Liver (tissue), 9 donors: Measurements from ENCODE around the gene RORC. TPM values are rescaled to one million over a fixed set of nuclear protein-coding genes. Genes with fewer than 3 reads are reported as not detected.

ENCODE experiments used
- DNase-seq: peaks from one replicate; pipeline ENCODE4 v3.0.0-alpha.2; 2017; ENCODE audit warnings: low spot score
- H3K27ac ChIP-seq, 2 donors: one replicate each; pipeline ENCODE4 v1.7.0; 2013; ENCODE audit warnings: inconsistent platforms in 2 of 2, low read length in 2 of 2, control low read depth in 1 of 2, low read depth in 1 of 2, mild to moderate bottlenecking in 1 of 2
- H3K27me3 ChIP-seq, 4 donors: one replicate each; pipeline versions ENCODE4 v1.6.1 to v1.7.0; 2013; ENCODE audit warnings: low read length in 3 of 4, inconsistent platforms in 1 of 4, mild to moderate bottlenecking in 1 of 4, moderate library complexity in 1 of 4; ENCODE audit not compliant: control insufficient read depth in 4 of 4, insufficient read depth in 4 of 4
- H3K36me3 ChIP-seq, 4 donors: one replicate each; pipeline versions ENCODE4 v1.6.1 to v1.7.0; 2013; ENCODE audit warnings: low read length in 3 of 4, mild to moderate bottlenecking in 3 of 4, low read depth in 1 of 4, moderate library complexity in 1 of 4; ENCODE audit not compliant: control insufficient read depth in 4 of 4, insufficient read depth in 3 of 4
- H3K4me1 ChIP-seq, 4 donors: one replicate each; pipeline versions ENCODE4 v1.6.1 to v1.7.0; 2013; ENCODE audit warnings: low read length in 3 of 4, mild to moderate bottlenecking in 3 of 4, moderate library complexity in 1 of 4; ENCODE audit not compliant: control insufficient read depth in 4 of 4, insufficient read depth in 4 of 4
- H3K4me3 ChIP-seq, 3 donors: one replicate each; pipeline versions ENCODE4 v1.6.1 to v1.7.0; 2013; ENCODE audit warnings: low read length in 3 of 3, control low read depth in 1 of 3, low read depth in 1 of 3, mild to moderate bottlenecking in 1 of 3
- H3K9ac ChIP-seq, 2 donors: one replicate each; pipeline ENCODE4 v1.7.0; 2013; ENCODE audit warnings: low read length in 2 of 2, mild to moderate bottlenecking in 2 of 2, moderate library complexity in 2 of 2, control low read depth in 1 of 2, low read depth in 1 of 2
- H3K9me3 ChIP-seq, 4 donors: one replicate each; pipeline versions ENCODE4 v1.6.1 to v1.7.0; 2013; ENCODE audit warnings: low read length in 3 of 4; ENCODE audit not compliant: control insufficient read depth in 4 of 4
- EGR1 ChIP-seq, 2 donors: IDR thresholded peaks; 2 replicates each; pipeline ENCODE4 v1.6.1; 2016 to 2018; ENCODE audit warnings: antibody characterized with exemption in 2 of 2, low read depth in 2 of 2
- GABPA ChIP-seq, 2 donors: IDR thresholded peaks in 1 of 2; conservative IDR thresholded peaks in 1 of 2; 2 replicates each; pipeline ENCODE4 v1.6.1; 2016; ENCODE audit warnings: antibody characterized with exemption in 2 of 2, mild to moderate bottlenecking in 1 of 2, moderate library complexity in 1 of 2
- HNF4A ChIP-seq, 2 donors: conservative IDR thresholded peaks; 2 replicates each; pipeline ENCODE4 v1.6.1; 2016; ENCODE audit warnings: antibody characterized with exemption in 2 of 2, mild to moderate bottlenecking in 2 of 2
- HNF4G ChIP-seq: IDR thresholded peaks from 2 replicates; pipeline ENCODE4 v1.6.1; 2016; ENCODE audit warnings: antibody characterized with exemption
- JUND ChIP-seq, 2 donors: IDR thresholded peaks; 2 replicates each; pipeline ENCODE4 v1.6.1; 2016; ENCODE audit warnings: antibody characterized with exemption in 2 of 2
- NR2F2 ChIP-seq: IDR thresholded peaks from 2 replicates; pipeline ENCODE4 v1.6.1; 2016; ENCODE audit warnings: antibody characterized with exemption
- RAD21 ChIP-seq, 2 donors: IDR thresholded peaks; 2 replicates each; pipeline ENCODE4 v1.6.1; 2016; ENCODE audit warnings: antibody characterized with exemption in 2 of 2, mild to moderate bottlenecking in 2 of 2
- REST ChIP-seq: IDR thresholded peaks from 2 replicates; pipeline ENCODE4 v1.6.1; 2016; ENCODE audit warnings: antibody characterized with exemption, mild to moderate bottlenecking
- SP1 ChIP-seq: IDR thresholded peaks from 2 replicates; pipeline ENCODE4 v1.6.1; 2018; ENCODE audit warnings: antibody characterized with exemption, mild to moderate bottlenecking
- TAF1 ChIP-seq: conservative IDR thresholded peaks from 2 replicates; pipeline ENCODE4 v1.6.1; 2016; ENCODE audit warnings: antibody characterized with exemption, mild to moderate bottlenecking
- WGBS: extraction: QIAGEN DNeasy Blood & Tissue Kit; methylation state at CpG from one replicate; pipeline ENCODE4 v1.1.7; 2013; 5-methylcytosine and 5-hydroxymethylcytosine counted together
- polyA plus RNA-seq, 2 donors: library from polyadenylated mRNA; stranded (reverse) in 1 of 2; unstranded in 1 of 2; fragments of 200-250 nt in 1 of 2; fragments of >200 nt in 1 of 2; fragmentation: Nextera tagmentation in 1 of 2; extraction: Ambion mirVana in 1 of 2; gene quantifications; one replicate each; pipeline versions ENCODE4 v1.2.1 to v1.2.3, GENCODE V29; 2013 to 2015
- total RNA-seq, 2 donors: library from RNA; depleted of rRNA; stranded (reverse); fragments of >200 nt; gene quantifications; one replicate each; pipeline ENCODE4 v1.2.3, GENCODE V29; 2014
- TF ChIP-seq, protein P1 (sequence below): IDR thresholded peaks from 2 replicates; pipeline ENCODE4 v1.6.1; 2016; ENCODE audit warnings: antibody characterized with exemption
- TF ChIP-seq, protein P2 (sequence below): IDR thresholded peaks from 2 replicates; pipeline ENCODE4 v1.6.1; 2016; ENCODE audit warnings: antibody characterized with exemption
- TF ChIP-seq, protein P3 (sequence below): fragments of 150-350 bp; IDR thresholded peaks from 2 replicates; pipeline ENCODE4 v1.5.1; 2017; ENCODE audit warnings: improper control_type of control experiment, low read depth, low read length; ENCODE audit not compliant: missing input control
- donor health status: healthy.
- donor health status: healthy.
- donor health status: healthy.
- donor health status: healthy.
- donor health status: healthy.

The RORC gene
- total and polyA plus RNA-seq, 4 donors, result 2.9 to 59.2 (median 13.0) TPM

DNA sequence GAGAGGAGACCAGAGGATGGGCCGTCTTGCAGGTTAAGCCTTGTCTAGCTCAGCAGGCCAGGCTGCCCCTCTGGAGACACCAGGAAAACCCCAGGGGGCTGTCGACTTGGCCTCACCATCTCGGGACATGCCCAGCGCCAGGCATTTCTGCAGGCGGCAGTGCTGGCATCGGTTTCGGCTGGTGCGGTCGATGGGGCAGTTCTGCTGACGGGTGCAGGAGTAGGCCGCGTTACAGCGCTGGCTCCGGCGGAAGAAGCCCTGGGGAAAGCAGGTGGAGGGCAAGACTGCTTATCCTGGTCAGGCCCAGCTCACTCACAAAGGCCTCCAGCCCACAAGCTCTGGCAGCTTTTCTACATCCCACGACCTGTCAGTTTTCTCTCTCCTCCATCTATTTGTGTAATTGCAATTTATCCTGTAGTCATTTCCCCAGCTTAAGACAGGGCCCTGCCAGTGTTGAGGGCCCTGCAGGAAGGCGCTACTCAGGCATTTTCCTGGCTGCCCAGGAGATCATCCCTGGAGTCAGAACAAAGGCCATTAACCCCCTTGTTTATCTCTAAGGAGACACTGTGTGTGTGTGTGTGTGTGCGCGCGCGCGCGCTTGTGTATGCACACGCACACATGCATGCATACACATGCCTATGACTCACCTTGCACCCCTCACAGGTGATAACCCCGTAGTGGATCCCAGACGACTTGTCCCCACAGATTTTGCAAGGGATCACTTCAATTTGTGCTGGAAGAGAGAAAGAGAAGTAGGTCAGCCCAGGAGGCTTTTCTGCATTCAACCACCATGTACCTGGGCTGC is 14.9 kb downstream of the RORC start (continued):
- TF ChIP-seq, protein P1, sequence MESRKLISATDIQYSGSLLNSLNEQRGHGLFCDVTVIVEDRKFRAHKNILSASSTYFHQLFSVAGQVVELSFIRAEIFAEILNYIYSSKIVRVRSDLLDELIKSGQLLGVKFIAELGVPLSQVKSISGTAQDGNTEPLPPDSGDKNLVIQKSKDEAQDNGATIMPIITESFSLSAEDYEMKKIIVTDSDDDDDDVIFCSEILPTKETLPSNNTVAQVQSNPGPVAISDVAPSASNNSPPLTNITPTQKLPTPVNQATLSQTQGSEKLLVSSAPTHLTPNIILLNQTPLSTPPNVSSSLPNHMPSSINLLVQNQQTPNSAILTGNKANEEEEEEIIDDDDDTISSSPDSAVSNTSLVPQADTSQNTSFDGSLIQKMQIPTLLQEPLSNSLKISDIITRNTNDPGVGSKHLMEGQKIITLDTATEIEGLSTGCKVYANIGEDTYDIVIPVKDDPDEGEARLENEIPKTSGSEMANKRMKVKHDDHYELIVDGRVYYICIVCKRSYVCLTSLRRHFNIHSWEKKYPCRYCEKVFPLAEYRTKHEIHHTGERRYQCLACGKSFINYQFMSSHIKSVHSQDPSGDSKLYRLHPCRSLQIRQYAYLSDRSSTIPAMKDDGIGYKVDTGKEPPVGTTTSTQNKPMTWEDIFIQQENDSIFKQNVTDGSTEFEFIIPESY, result no peak
- TF ChIP-seq RAD21 (IDR thresholded peaks at IDR 0.05), result no peak
- TF ChIP-seq, protein P2, sequence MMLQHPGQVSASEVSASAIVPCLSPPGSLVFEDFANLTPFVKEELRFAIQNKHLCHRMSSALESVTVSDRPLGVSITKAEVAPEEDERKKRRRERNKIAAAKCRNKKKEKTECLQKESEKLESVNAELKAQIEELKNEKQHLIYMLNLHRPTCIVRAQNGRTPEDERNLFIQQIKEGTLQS, result no peak

DNA sequence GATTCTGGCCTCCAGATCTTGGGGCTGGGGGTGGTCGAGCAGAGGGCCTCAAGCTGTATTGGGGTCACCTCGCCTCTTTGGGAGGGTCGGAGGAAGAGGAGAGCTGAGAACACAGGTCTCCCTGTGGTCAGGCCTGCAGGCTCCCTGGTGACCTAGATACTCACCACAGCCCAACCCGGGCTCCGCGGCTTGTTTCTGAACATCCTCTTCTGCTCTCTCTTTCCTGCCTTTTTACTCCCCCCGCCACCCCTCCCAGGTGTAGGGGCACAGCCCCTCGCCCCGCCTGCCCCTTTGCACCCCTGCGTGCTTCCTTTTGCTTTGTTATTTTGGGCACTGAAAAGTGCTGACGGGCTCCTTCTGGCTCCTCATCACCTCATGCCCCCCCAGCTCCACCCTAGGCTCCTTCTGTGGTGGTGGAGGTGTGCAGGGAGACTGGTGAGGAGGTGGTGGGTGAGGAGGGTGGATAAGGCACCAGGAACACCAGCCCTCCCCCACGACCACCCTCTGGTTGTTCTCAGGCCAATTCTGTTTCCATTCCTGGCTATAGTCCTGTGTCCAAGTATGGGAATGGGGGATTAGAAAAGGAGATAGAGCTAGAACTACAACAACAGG is 15.8 kb downstream of the RORC start:
- Histone ChIP-seq H3K9me3 (no peaks in the 10 kb centered on the region), H3K9ac (no peak overlapping the region), H3K36me3 (peaks cover 1 to 58% (median 45%) of the 10 kb centered on the region in 4 donors), H3K4me1 (peaks cover 12 to 40% (median 26%) of the 10 kb centered on the region in 4 donors), H3K4me3 (no peak overlapping the region), H3K27ac (no peak overlapping the region), H3K27me3 (no peaks in the 10 kb centered on the region)
- TF ChIP-seq, protein P3, sequence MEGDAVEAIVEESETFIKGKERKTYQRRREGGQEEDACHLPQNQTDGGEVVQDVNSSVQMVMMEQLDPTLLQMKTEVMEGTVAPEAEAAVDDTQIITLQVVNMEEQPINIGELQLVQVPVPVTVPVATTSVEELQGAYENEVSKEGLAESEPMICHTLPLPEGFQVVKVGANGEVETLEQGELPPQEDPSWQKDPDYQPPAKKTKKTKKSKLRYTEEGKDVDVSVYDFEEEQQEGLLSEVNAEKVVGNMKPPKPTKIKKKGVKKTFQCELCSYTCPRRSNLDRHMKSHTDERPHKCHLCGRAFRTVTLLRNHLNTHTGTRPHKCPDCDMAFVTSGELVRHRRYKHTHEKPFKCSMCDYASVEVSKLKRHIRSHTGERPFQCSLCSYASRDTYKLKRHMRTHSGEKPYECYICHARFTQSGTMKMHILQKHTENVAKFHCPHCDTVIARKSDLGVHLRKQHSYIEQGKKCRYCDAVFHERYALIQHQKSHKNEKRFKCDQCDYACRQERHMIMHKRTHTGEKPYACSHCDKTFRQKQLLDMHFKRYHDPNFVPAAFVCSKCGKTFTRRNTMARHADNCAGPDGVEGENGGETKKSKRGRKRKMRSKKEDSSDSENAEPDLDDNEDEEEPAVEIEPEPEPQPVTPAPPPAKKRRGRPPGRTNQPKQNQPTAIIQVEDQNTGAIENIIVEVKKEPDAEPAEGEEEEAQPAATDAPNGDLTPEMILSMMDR, result no peak
- TF ChIP-seq, protein P2, result no peak
- TF ChIP-seq TAF1, result no peak
- TF ChIP-seq EGR1 (IDR thresholded peaks at IDR 0.05; ENCODE audit: low read depth in 2 of 2), result no peak
- TF ChIP-seq HNF4G, result no peak
- TF ChIP-seq JUND (IDR thresholded peaks at IDR 0.05), result no peak
- TF ChIP-seq GABPA (IDR thresholded peaks at IDR 0.05 in 1 of 2, conservative IDR thresholded peaks at IDR 0.05 in 1 of 2), result no peak
- TF ChIP-seq NR2F2, result no peak
- no peak for TF ChIP-seq SP1
- WGBS, result 80% methylated on average over 12 of the region's 12 CpGs
- DNase-seq, result no peak

DNA sequence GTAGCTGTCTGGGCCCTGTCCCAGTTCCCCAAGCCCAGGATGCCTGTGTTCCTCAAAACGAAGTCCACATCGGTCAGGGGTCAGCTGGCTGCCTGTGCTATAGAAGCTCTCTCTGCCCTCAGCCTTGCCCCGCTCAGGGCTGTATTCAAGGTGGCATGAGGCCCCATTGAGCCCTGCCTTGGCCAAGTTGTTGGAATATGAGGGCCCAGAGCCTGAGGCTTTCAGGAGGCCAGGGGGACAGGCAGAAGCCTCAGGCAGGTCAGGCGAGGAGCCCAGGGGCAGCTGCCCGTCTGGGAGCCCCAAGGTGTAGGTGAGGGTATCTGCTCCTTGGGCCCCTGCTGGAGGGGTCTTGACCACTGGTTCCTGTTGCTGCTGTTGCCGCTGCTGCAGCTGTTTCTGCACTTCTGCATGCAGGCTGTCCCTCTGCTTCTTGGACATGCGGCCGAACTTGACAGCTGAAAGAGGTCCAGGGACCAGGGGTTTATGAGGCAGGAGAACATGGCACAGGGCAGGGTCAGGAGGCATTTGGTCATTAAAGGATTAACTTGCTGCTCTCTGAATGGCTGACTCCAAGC is 16.5 kb downstream of the RORC start:
- Histone ChIP-seq H3K4me3 (no peak overlapping the region), H3K4me1 (peaks cover 8 to 32% (median 18%) of the 10 kb centered on the region in 4 donors), H3K27ac (no peak overlapping the region), H3K9me3 (no peaks in the 10 kb centered on the region), H3K9ac (no peak overlapping the region), H3K36me3 (peaks cover 1 to 60% (median 45%) of the 10 kb centered on the region in 4 donors), H3K27me3 (no peaks in the 10 kb centered on the region)
- TF ChIP-seq RAD21 (IDR thresholded peaks at IDR 0.05) (no peak), REST (no peak), HNF4A (conservative IDR thresholded peaks at IDR 0.05) (no peak)
- no peak for DNase-seq
- 87% methylated on average over 8 of the region's 8 CpGs for WGBS
